AG10803 (cell line): ENCODE measurements around the gene CPNE5.

ENCODE experiments used
- DNase-seq: peaks from one replicate; pipeline ENCODE4 v3.0.0; 2010; ENCODE audit warnings: low read depth
- H3K4me3 ChIP-seq: 2 replicates; pipeline ENCODE4 v1.5.1; 2011; ENCODE audit warnings: mild to moderate bottlenecking, low read length, control low read depth
- CTCF ChIP-seq: conservative IDR thresholded peaks from 2 replicates; pipeline ENCODE4 v1.5.1; 2011; ENCODE audit warnings: mild to moderate bottlenecking, low read length, control low read depth, inconsistent platforms

Gene CPNE5

GRCh38 chr6:36805917-36806316, 33.3 kb downstream of the CPNE5 start:
- DNase-seq = no peak
- no peak for TF ChIP-seq CTCF
- H3K4me3 ChIP-seq = no peak overlapping the region

GRCh38 chr6:36805096-36805797, 34.0 kb downstream of the CPNE5 start:
- DNase-seq = no peak
- no peak for TF ChIP-seq CTCF
- no peak overlapping the region for H3K4me3 ChIP-seq

- DNase-seq = no peak
- H3K4me3 ChIP-seq = no peak overlapping the region
- TF ChIP-seq CTCF = no peak
Observed at GRCh38 chr6:36804563-36804962, 34.7 kb downstream of the CPNE5 start.

- no peak for DNase-seq
- no peak for TF ChIP-seq CTCF
Observed at GRCh38 chr6:36803908-36804307, 35.3 kb downstream of the CPNE5 start.

GRCh38 chr6:36803482-36803881, 35.8 kb downstream of the CPNE5 start:
- TF ChIP-seq CTCF = no peak
- no peak overlapping the region for H3K4me3 ChIP-seq
- no peak for DNase-seq

More at GRCh38 chr6:36803908-36804307, 35.3 kb downstream of the CPNE5 start:
- H3K4me3 ChIP-seq = no peak overlapping the region

GRCh38 chr6:36800223-36801076, 38.8 kb downstream of the CPNE5 start:
- H3K4me3 ChIP-seq = no peak overlapping the region
- TF ChIP-seq CTCF = no peak
- DNase-seq = no peak

- no peak for DNase-seq
- no peak for TF ChIP-seq CTCF
- no peak overlapping the region for H3K4me3 ChIP-seq
Observed at GRCh38 chr6:36798852-36799251, 40.4 kb downstream of the CPNE5 start.
